ENCODE results near the gene PGBD2.
"Not testable (repeated sequence)": the region's sequence is repeated elsewhere in the genome, so short reads cannot be mapped to it uniquely, and the experiment has no call there.

Gene PGBD2

GRCh38 chr1:248927283-248927682 lies 21.2 kb downstream of the PGBD2 start:
- not testable (repeated sequence) for DNase-seq

GRCh38 chr1:248928122-248928521 lies 22.1 kb downstream of the PGBD2 start:
- DNase-seq = not testable (repeated sequence)

GRCh38 chr1:248930037-248930436 lies 24.0 kb downstream of the PGBD2 start:
- DNase-seq = not testable (repeated sequence)

DNA sequence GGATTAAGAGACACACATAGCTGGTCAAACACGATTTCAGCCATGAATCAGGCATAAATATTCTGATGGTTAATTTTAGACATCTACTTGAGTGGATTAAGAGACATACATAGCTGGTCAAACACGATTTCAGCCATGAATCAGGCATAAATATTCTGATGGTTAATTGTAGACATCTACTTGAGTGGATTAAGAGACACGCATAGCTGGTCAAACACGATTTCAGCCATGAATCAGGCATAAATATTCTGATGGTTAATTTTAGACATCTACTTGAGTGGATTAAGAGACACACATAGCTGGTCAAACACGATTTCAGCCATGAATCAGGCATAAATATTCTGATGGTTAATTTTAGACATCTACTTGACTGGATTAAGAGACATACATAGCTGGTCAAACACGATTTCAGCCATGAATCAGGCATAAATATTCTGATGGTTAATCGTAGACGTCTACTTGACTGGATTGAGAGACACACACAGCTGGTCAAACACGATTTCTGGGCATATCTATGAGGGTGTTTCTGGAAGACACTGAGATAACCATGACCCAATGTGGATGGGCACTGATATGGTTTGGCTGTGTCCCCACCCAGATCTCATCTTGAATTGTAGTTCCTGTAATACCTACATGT lies 32.3 kb downstream of the PGBD2 start:
- not testable (repeated sequence) for DNase-seq

- not testable (repeated sequence) for DNase-seq
These were observed 38.3 kb downstream of the PGBD2 start for GRCh38 chr1:248944134-248944999.

DNA sequence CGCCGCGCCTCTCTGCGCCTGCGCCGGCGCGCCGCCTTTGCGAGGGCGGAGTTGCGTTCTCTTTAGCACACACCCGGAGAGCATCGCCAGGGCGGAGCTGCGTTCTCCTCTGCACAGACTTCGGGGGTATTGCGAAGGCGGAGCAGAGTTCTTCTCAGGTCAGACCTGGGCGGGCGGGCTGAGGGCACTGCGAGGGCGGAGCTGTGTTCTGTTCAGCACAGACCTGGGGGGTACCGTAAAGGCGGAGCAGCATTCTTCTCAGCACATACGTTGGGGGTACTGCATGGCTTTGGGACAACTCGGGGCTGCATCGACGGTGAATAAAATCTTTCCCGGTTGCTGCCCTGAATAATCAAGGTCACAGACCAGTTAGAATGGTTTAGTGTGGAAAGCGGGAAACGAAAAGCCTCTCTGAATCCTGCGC lies 39.0 kb downstream of the PGBD2 start:
- DNase-seq = not testable (repeated sequence)

DNA sequence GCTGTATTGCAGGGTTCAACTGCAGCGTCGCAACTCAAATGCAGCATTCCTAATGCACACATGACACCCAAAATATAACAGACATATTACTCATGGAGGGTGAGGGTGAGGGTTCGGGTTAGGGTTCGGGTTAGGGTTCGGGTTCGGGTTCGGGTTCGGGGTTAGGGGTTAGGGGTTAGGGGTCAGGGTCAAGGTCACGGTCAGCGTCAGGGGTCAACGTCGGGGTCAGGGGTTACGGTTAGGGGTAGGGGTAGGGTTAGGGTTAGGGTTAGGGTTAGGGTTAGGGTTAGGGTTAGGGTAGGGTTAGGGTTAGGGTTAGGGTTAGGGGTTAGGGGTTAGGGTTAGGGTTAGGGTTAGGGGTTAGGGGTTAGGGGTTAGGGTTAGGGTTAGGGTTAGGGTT lies 39.4 kb downstream of the PGBD2 start:
- not testable (repeated sequence) for DNase-seq

DNA sequence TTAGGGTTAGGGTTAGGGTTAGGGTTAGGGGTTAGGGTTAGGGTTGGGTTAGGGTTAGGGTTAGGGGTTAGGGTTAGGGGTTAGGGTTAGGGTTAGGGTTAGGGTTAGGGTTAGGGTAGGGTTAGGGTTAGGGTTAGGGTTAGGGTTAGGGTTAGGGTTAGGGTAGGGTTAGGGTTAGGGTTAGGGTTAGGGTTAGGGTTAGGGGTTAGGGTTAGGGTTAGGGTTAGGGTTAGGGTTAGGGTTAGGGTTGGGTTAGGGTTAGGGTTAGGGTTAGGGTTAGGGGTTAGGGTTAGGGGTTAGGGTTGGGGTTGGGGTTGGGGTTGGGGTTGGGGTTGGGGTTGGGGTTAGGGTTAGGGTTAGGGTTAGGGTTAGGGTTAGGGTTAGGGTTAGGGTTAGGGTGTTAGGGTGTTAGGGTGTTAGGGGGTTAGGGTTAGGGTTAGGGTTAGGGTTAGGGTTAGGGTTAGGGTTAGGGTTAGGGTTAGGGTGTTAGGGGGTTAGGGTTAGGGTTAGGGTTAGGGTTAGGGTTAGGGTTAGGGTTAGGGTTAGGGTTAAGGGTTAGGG lies 39.9 kb downstream of the PGBD2 start:
- not testable (repeated sequence) for DNase-seq

Data from effector CD8-positive, alpha-beta T cell (primary cell).